GM18526 (cell line): ENCODE results near the gene PPP2R2D.

Source experiments
- POLR2A ChIP-seq: IDR thresholded peaks from 3 replicates; pipeline ENCODE4 v1.6.1; 2011; ENCODE audit not compliant: insufficient read length; ENCODE audit errors: extremely low read depth

Gene PPP2R2D

DNA sequence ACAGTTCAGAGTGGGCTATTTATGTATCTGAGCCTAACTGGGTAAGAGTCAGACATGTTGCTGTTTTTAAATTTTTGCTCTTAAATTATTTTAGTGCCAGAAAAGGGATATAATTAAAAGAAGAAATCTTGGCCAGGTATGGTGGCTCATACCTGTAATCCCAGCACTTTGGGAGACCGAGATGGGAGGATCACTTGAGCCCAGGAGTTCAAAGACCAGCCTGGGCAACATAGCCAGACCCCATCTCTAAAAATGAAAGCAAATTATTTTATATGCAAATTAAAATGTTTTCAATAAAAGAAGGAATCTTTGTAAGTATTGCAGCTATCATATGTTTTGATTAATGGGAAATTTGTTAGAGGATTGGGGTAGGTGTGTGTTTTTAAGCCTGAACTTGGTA, 41.6 kb downstream of the PPP2R2D start:
- no peak for TF ChIP-seq POLR2A

DNA sequence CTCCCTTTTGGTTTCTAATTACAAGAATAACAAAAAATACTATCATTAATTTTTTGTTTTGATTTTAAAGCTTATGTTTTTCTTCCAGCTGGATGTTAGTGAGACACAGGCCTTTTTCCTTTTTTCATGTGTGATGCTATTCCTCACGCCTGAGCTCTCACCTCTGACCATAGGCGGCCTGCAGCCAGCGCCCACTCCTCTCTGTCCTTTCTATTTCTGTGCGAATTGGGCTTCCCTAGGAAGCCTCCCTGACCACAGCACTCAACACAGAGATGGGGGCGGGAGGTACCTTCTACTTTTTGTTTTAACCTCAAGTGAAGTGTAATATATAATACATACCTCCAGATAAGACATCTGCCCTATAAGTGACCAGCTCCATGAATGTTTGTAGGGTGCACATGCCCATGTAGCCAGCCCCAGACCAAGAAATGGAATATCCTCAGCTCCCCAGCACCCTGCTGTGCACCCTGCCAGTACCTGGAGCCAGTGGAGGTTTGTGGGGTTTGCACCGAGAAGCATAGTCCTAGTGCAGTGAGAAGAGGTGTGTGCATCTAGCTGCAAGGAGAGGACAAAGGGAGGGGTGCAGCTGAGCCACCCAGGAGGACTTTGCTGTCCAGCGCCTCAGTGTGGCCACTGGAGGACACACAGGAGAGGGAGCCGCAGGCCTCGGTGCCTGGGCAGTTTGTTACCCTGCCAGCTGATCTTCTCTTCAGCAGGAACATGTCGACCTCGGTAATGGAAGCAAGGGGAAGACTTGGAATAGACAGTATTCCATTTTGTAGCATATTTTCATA, 42.4 kb downstream of the PPP2R2D start:
- TF ChIP-seq POLR2A, result no peak

DNA sequence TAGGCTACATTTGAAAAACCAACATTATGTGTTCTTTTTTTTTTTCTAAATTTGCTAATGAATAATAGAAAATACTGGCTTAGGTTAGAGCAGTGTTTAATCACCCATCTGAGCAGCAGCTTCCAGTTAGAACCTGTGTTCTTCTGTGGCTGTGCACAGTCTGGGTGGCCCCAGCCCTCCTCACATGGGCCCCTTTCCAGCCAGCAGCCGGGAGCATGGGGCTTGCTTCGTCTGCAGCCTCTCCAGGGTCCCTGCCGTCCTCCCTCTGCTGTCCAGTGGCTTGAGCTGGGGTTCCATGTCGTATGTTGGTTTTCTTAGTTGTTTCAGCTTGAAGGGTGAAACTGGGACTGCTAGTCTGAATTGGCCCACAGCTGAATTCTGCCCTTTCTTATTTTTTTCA, 43.6 kb downstream of the PPP2R2D start:
- no peak for TF ChIP-seq POLR2A

DNA sequence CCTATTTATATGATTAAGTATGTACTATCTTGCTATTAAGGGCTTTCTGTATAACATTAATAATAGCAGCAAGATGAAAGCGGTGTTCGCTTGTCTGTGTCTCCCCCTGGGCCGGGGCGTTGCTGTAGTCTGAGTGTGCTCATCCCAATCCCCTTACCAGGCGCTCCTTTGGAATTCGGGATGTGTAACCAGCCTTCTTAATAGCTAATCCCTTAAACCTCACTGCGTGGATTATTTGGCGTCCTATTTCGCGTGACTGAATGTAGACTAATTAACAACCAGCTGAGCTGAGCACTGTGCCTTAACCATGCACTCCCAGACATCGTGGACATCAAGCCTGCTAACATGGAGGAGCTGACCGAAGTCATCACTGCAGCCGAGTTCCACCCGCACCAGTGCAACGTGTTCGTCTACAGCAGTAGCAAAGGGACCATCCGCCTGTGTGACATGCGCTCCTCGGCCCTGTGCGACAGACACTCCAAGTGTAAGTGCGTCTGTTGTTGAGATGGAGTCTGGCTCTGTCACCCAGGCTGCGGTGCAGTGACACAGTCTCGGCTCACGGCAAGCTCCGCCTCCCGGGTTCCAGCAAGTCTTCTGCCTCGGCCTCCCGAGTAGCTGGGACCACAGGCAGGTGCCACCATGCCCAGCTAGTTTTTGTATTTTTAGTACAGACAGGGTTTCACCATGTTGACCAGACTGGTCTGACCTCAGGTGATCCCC, 44.3 kb downstream of the PPP2R2D start:
- TF ChIP-seq POLR2A, result no peak

DNA sequence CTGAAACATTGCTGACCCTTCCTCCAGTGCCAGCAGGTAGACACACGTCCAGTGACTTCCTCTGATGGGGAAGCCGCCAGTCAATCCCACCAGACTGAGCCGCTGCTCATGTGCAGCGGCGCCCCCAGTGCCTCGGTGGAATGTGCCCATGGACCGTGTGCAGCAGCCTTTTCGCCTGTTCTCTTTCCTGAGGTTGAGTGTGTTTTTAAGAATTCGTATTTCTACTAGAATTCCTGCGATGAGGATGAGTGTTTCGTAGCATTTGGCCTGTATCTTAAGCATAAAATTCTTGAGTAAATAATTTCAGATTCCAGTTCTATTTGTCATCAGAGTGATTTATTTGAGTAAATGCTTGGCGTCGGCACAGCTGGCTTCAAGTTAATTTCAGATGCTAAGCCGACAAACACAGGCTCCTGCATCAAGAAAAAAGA, 45.5 kb downstream of the PPP2R2D start:
- TF ChIP-seq POLR2A, result no peak

DNA sequence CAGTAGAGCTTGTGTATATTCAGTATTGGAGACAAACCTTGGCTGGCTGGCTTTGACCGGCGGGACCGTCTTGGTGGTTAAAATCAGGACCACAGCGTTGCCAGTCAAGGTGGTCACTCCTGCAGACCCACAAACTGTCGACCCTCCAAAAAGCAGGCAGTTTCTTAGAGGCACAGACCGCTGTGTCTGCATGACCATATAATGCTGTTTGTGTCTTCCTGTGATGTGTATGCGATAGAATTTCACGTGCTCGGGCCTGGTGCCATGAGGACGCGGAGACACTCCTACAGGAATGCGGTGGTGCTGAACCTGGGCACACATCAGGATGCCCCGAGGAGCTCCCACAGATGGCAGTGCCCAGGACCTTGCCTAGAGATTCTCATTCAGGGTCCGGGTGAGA, 46.1 kb downstream of the PPP2R2D start:
- TF ChIP-seq POLR2A, result no peak

DNA sequence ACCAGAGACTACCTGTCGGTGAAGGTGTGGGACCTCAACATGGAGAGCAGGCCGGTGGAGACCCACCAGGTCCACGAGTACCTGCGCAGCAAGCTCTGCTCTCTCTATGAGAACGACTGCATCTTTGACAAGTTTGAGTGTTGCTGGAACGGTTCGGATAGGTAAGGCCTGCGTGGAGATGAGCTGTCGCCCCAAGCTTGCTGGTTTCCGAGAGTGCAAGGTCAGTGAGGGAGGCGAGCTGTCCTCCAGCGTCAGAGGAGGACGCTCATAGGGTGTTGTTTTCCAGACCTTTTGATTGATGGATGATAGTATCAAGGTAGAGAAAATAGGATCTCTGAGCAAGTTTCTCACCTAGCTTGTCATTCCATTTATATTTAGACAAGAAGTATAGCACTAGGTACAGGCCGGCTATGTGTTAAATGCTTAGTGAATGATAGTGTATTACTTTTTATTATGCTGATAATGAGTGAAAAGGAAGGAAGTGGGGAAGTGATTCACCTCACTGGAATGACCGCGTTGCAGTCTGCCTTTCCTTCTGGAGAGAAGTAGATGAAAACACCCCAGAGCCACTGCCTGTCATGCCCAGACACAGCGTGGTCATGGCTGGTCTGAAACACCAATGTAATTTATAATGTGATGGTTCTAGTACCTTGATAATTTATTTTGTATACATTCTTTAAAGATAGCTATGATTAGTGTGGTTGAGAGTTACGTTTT, 47.0 kb downstream of the PPP2R2D start:
- TF ChIP-seq POLR2A, result no peak

DNA sequence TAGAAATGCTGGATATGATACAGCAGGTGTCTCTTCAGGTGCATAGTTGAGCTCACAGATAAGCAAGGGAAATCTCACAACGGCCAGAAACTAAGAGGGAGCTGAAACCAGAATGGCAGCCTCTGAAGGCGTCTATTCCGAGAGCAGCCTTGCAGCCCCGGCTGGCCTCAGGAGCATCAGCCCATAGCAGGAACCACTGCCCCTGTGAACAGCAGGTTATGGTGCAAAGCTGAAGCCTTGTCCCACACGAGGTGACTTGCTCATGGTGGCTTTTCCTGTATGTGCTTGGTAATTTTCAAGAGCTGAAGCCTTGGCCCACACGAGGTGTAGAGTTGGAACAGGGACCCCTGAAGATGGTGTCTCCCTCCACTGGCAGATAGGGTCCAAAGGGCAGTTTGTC, 47.7 kb downstream of the PPP2R2D start:
- TF ChIP-seq POLR2A, result no peak

DNA sequence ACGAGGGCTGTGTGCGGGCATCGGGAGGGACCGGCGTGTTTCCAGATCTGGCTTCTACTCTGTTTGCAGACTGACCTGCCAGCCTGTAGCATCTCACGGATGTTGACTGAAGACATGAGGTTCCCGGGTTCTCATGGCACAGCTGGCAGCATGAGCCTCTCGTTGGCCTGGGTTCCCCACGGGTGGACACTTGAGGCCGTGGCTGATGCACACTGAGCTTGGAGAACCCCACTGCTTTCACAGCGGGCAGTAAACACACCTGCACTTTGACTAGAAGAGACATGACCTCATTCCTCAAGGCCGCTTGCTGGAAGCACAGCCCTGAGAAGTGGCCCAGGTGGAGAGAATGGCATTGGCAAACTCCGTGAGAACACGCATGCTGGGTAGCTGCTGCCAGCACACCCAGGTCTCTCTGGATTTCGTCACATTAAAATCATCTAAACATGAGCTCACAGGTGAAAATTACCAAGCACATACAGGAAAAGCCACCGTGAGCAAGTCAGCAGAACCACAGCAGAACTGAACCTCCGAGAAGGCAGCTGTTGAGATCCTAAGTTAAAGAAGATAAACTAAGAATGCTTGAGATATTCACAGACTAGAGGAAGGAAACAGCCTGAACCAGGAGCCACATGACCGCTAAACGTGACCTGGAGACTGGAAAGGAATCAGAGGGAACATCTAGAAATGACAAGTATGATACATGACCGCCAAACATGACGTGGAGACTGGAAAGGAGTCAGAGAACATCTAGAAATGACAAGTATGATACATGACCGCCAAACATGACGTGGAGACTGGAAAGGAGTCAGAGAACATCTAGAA, 48.4 kb downstream of the PPP2R2D start:
- no peak for TF ChIP-seq POLR2A

DNA sequence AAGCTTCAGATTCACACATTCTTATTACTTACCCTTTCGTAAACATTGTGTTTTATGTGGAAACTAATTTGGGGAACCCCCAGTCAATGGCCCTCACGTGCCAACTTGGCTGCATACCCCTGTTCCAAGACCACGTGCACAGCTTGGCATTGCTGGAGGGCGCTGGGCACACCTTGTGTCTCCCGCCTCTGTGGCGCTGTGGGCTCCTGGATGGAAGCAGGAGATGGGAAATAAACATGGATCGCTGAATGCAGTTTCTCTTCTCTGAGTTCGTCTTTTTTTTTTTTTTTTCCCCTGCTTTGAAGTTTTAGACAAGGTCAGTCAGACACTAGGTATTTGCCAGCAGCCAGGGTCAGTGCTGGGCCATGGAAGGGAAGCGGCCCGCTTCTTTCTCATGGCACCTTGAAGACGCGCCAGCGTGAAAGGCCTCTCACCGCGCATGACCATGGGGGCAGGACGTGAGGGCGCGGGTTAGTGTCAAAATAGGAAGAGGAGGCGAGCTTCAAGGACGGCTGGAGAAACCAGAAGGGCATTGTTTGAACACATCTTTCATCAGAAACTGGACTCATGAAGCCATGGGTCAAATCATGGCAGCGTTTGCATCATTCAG, 53.7 kb downstream of the PPP2R2D start:
- no peak for TF ChIP-seq POLR2A

DNA sequence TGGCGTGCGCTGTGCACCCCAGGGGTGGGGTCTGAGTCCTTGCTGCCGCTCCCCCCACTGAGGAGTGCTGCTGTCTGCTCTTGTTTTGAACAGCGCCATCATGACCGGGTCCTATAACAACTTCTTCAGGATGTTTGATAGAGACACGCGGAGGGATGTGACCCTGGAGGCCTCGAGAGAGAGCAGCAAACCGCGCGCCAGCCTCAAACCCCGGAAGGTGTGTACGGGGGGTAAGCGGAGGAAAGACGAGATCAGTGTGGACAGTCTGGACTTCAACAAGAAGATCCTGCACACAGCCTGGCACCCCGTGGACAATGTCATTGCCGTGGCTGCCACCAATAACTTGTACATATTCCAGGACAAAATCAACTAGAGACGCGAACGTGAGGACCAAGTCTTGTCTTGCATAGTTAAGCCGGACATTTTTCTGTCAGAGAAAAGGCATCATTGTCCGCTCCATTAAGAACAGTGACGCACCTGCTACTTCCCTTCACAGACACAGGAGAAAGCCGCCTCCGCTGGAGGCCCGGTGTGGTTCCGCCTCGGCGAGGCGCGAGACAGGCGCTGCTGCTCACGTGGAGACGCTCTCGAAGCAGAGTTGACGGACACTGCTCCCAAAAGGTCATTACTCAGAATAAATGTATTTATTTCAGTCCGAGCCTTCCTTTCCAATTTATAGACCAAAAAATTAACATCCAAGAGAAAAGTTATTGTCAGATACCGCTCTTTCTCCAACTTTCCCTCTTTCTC, 55.0 kb downstream of the PPP2R2D start:
- TF ChIP-seq POLR2A, result no peak

DNA sequence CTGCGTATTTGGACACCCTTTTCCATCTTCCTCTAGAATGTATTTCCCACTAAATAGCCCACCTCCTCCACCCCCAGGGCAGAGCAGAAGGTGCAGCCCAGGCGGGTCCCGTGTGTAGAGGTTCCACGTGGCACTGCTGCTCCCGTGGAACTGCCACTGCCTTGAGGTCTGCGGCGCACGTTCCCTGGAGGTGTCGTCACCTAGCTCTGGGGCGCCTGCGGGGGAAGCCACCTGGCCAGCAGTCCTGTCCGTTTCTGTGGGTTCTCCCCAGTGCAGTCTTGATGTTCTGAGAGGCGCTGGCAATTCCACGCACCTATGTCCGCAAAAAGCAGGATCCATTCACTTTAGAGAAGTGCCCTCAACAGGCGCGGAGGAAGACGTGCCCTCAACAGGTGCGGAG, 59.0 kb downstream of the PPP2R2D start:
- no peak for TF ChIP-seq POLR2A

DNA sequence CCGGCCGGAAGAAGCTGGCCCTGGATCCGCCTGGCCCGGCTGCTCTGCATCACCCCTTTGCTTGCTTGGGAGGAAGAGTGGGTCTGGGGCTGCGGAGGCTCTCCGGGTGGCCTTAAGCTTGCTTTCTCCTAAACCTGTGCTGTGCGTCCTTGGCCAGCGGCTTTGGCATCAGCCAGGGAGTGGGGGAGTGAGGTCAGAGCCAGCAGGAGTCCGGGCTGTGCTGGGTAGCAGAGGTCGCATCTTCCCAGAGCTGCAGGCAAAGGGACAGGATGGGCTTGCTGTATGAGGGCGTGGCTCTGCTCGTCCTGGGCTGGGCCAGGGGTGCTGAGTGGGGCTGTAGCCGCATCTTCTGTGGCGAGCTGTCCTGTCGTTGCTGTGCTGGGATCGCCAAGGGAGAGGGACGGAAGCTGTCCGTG, 59.8 kb downstream of the PPP2R2D start:
- TF ChIP-seq POLR2A, result no peak

DNA sequence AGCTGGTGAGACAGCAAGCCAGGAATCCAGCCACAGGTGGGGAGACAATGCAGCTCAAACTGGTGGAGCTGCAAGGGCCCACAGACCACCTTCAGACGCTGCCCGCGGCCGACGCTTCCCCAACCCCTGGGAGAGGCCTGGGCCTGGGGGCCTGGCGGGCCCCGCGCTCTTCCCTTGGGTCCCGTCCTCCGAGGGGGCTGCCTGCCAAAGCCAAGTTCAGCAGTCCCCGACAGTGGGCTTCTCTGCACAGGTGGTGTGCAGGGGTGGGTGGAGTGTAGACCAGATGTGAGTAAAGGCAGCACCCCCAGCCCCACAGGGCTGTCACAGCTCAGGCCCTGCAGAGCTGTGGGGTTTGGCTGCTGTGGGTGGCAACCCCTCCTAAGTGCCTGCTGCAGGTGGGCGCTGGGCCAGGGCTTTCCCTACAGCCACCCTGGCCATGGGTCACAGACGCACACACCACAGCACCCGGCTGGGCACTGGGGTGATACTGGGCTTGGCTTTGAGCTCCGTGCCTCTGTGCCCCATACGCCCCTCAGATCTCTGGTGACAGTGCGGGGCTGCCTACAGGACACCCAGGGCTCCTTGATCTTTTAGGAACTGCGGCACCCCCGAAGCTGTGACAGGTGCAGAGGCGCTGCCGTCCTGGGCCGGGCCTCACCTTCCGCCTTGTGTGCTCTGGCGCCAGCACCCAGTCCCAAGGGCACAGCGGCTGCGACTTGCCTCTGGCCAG, 60.4 kb downstream of the PPP2R2D start:
- no peak for TF ChIP-seq POLR2A
